ENCODE measurements around the gene DUSP5.
"Not testable (repeated sequence)": the region's sequence is repeated elsewhere in the genome, so short reads cannot be mapped to it uniquely, and the experiment has no call there.

Gene DUSP5

GRCh38 chr10:110523736-110524135 is 26.0 kb downstream of the DUSP5 start:
- no peak for DNase-seq

GRCh38 chr10:110524179-110524858 is 26.6 kb downstream of the DUSP5 start:
- DNase-seq, result no peak

GRCh38 chr10:110524859-110525232 is 27.1 kb downstream of the DUSP5 start:
- DNase-seq, result no peak

- DNase-seq, result no peak
Observed at GRCh38 chr10:110525349-110526260, 27.9 kb downstream of the DUSP5 start.

GRCh38 chr10:110527731-110528171 is 30.0 kb downstream of the DUSP5 start:
- no peak for DNase-seq

- no peak for DNase-seq
Observed at GRCh38 chr10:110528224-110528996, 30.7 kb downstream of the DUSP5 start.

- DNase-seq, result not testable (repeated sequence)
Observed at GRCh38 chr10:110528997-110529524, 31.4 kb downstream of the DUSP5 start.

- no peak for DNase-seq
Observed at GRCh38 chr10:110529596-110530011, 31.9 kb downstream of the DUSP5 start.

- no peak for DNase-seq
Observed at GRCh38 chr10:110530131-110530831, 32.6 kb downstream of the DUSP5 start.

GRCh38 chr10:110531687-110532086 is 34.0 kb downstream of the DUSP5 start:
- DNase-seq, result no peak

- DNase-seq, result not testable (repeated sequence)
Observed at GRCh38 chr10:110532628-110533027, 34.9 kb downstream of the DUSP5 start.

GRCh38 chr10:110533149-110533548 is 35.4 kb downstream of the DUSP5 start:
- DNase-seq, result no peak

- no peak for DNase-seq
Observed at GRCh38 chr10:110534571-110534970, 36.9 kb downstream of the DUSP5 start.

- DNase-seq, result no peak
Observed at GRCh38 chr10:110535958-110536891, 38.5 kb downstream of the DUSP5 start.

- no peak for DNase-seq
Observed at GRCh38 chr10:110539091-110539490, 41.4 kb downstream of the DUSP5 start.

- DNase-seq, result no peak
Observed at GRCh38 chr10:110540031-110540430, 42.3 kb downstream of the DUSP5 start.

- no peak for DNase-seq
Observed at GRCh38 chr10:110544958-110545537, 47.3 kb downstream of the DUSP5 start.

GRCh38 chr10:110546077-110546476 is 48.4 kb downstream of the DUSP5 start:
- no peak for DNase-seq

GRCh38 chr10:110546499-110547110 is 48.9 kb downstream of the DUSP5 start:
- DNase-seq, result no peak

GRCh38 chr10:110547139-110547761 is 49.5 kb downstream of the DUSP5 start:
- peak; percentile 29 for DNase-seq

Measured in NCI-H1436 treated with DMSO at 0.1 percent for 48 hours (cell line).